Endothelial cell (in vitro differentiated cells): ENCODE measurements around the gene TTI1. TPM values are rescaled to one million over a fixed set of nuclear protein-coding genes. Genes with fewer than 3 reads are reported as not detected.

Experiments
- DNase-seq: peaks from one replicate; pipeline ENCODE4 v3.0.0; 2021; ENCODE audit warnings: low spot score
- H3K27ac Mint-ChIP-seq: one replicate; pipeline ENCODE4 v1.8.0; 2021; ENCODE audit warnings: mixed read lengths, inconsistent platforms; ENCODE audit not compliant: unreplicated experiment
- H3K27me3 Mint-ChIP-seq: one replicate; pipeline ENCODE4 v1.8.0; 2021; ENCODE audit warnings: mild to moderate bottlenecking, moderate library complexity, mixed read lengths, inconsistent platforms; ENCODE audit not compliant: unreplicated experiment
- H3K36me3 Mint-ChIP-seq: one replicate; pipeline ENCODE4 v1.8.0; 2021; ENCODE audit warnings: mild to moderate bottlenecking, low read depth, mixed read lengths, inconsistent platforms; ENCODE audit not compliant: unreplicated experiment
- H3K4me1 Mint-ChIP-seq: one replicate; pipeline ENCODE4 v1.8.0; 2021; ENCODE audit warnings: mild to moderate bottlenecking, mixed read lengths, inconsistent platforms; ENCODE audit not compliant: unreplicated experiment
- H3K4me3 Mint-ChIP-seq: one replicate; pipeline ENCODE4 v1.8.0; 2021; ENCODE audit warnings: mild to moderate bottlenecking, mixed read lengths, inconsistent platforms; ENCODE audit not compliant: unreplicated experiment
- H3K9me3 Mint-ChIP-seq: one replicate; pipeline ENCODE4 v1.8.0; 2021; ENCODE audit warnings: mixed read lengths, inconsistent platforms; ENCODE audit not compliant: unreplicated experiment
- total RNA-seq: library from RNA; stranded (reverse); fragmentation: NEBNext Ultra II Directional; extraction: Animal tissue kit (Norgen Biotek cat#: 25700); gene quantifications from one replicate; pipeline ENCODE4 v1.2.1, GENCODE V29; 2021; ENCODE audit not compliant: unreplicated experiment
- TF ChIP-seq, protein P1 (sequence below): fragments of 200-600 bp; sonication (generic); IDR thresholded peaks from one replicate; pipeline ENCODE4 v1.5.0; 2021; ENCODE audit warnings: antibody characterized with exemption; ENCODE audit not compliant: unreplicated experiment

TTI1 gene
- total RNA-seq, 1 donor from 2014 or later, result 31.9 TPM

DNA sequence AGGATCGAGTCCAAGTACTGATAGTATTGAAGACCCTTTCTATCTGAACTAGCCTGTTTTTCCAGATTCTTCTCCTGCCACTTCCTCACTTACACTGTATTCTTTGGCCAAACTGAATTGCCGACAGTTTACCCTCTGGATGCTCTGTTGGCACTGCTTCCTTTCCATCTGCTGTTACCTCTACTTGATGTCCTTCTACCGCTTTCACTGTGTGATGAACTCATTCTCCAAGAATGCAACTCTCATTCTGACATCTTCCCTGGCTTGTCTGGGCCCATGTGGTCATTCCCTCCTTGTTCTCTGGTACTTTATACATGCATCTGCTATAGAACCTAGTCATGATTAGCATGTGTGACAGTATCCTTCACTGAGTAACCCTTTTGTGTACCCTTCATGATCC, 16.5 kb upstream of the TTI1 start:
- Mint-ChIP-seq H3K4me3 (peak overlapping the region; percentile 2), H3K27me3 (no peaks in the 10 kb centered on the region), H3K9me3 (no peaks in the 10 kb centered on the region), H3K27ac (peak overlapping the region; percentile 81), H3K36me3 (peaks cover 7% of the 10 kb centered on the region), H3K4me1 (peaks cover 10% of the 10 kb centered on the region)
- TF ChIP-seq, protein P1, sequence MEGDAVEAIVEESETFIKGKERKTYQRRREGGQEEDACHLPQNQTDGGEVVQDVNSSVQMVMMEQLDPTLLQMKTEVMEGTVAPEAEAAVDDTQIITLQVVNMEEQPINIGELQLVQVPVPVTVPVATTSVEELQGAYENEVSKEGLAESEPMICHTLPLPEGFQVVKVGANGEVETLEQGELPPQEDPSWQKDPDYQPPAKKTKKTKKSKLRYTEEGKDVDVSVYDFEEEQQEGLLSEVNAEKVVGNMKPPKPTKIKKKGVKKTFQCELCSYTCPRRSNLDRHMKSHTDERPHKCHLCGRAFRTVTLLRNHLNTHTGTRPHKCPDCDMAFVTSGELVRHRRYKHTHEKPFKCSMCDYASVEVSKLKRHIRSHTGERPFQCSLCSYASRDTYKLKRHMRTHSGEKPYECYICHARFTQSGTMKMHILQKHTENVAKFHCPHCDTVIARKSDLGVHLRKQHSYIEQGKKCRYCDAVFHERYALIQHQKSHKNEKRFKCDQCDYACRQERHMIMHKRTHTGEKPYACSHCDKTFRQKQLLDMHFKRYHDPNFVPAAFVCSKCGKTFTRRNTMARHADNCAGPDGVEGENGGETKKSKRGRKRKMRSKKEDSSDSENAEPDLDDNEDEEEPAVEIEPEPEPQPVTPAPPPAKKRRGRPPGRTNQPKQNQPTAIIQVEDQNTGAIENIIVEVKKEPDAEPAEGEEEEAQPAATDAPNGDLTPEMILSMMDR, result no peak
- no peak for DNase-seq

DNA sequence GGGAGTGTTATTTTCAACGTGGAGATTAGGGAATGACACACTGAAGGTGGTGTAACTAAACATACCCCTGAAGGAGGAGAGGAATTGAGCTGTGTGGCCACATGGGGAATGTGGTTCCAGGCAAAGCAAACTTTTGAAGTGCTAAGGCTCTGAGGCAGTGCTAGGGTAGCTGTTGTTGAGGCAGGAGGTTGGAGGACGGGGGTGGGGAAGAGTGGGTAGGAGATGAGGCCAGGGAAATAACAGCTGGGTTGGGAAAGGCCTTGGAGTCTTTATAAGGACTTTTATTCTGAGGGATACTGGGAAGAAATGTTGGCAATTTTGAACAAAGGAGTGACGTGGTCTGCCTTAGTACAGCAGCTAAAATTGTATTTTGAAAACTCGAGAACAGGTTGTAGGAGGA, 13.3 kb upstream of the TTI1 start:
- TF ChIP-seq, protein P1, result no peak
- peaks cover 18% of the 10 kb centered on the region for H3K36me3 Mint-ChIP-seq
- H3K4me3 Mint-ChIP-seq, result no peak overlapping the region
- H3K4me1 Mint-ChIP-seq, result peaks cover 10% of the 10 kb centered on the region
- no peaks in the 10 kb centered on the region for H3K9me3 Mint-ChIP-seq
- H3K27ac Mint-ChIP-seq, result no peak overlapping the region
- no peak for DNase-seq
- H3K27me3 Mint-ChIP-seq, result no peaks in the 10 kb centered on the region

DNA sequence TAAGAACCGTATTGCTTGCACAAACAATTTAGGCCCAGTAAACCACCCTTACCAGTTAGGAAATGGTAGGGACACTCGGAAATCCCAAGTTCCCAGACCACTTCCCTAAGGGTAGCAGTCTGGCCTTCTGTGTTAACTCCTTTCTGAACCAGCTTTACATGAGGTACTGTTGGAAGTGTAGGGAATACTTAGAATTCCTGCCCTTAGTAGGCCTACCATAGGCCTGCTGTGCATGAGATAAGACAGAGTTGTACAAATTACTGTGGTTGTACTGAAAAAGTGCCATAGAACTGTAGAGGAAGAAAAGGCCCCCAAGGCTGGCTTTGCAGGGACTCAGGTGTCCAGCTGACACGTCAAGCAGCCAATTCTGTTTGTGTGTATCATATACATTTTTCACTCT, 11.4 kb upstream of the TTI1 start:
- Mint-ChIP-seq H3K4me1 (peaks cover 2% of the 10 kb centered on the region), H3K36me3 (peaks cover 15% of the 10 kb centered on the region), H3K4me3 (no peak overlapping the region)

DNA sequence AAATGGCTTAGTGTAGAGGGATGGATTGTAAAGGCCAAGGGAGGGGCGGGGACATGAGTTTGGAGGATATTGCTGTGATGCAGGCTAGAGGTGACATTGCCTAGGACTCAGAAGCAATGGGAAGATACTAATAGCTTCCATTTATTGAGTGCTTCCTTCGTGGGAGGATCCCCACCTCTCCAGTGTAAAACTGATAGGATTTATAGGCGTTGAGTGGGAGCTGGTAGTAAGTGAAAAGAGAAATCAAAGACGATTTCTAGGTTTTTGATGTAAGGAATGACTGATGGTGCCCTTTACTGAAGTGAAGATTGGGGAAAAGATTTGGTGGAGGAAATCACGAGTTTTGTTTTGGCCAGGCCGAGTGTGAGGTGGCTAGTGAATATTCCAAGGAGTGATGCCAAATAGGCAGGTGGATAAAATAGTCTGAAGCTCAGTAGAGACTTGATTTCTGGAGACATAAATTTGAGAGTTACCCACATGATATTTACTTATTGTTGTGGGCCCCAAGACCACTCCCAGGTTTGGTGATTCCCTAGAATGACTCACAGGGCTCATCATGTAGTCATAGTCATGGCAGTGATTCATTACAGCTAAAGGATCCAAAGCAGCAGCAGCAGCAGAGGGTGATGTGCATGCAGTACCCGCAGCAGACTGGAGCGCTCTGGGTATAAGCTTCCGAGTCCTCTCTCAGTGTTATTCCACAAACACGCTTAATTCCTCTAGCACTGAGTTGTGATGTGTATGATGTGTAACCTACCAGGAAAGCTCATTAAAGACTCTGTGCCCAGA, 10.4 kb upstream of the TTI1 start:
- no peak for DNase-seq

More for the DNA sequence above, 11.4 kb upstream of the TTI1 start:
- H3K27ac Mint-ChIP-seq, result no peak overlapping the region
- no peaks in the 10 kb centered on the region for H3K27me3 Mint-ChIP-seq
- TF ChIP-seq, protein P1, result no peak
- DNase-seq, result no peak
- H3K9me3 Mint-ChIP-seq, result no peaks in the 10 kb centered on the region

DNA sequence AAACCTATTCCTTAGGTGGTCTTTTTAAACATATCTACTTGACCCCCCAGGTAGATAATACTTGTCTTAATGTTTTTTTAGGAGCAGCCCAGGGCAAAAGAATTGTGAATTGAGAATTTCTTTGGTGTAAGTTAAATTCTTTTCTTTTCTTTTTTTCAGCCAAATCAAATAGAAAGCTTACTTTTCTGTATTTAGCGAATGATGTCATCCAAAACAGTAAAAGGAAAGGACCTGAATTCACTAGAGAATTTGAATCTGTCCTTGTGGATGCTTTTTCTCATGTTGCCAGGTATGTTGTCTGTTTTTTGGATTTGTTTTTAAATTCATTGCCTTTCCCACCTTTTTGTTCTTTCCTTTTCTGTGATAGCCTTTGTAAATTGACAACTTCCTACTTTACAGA, 7.0 kb upstream of the TTI1 start:
- H3K36me3 Mint-ChIP-seq, result peaks cover 19% of the 10 kb centered on the region
- H3K27ac Mint-ChIP-seq, result no peak overlapping the region
- no peak overlapping the region for H3K4me3 Mint-ChIP-seq
- H3K4me1 Mint-ChIP-seq, result no peaks in the 10 kb centered on the region
- H3K27me3 Mint-ChIP-seq, result peaks cover 1% of the 10 kb centered on the region
- no peak for DNase-seq
- TF ChIP-seq, protein P1, result no peak
- no peaks in the 10 kb centered on the region for H3K9me3 Mint-ChIP-seq

More for the DNA sequence above, 10.4 kb upstream of the TTI1 start:
- no peaks in the 10 kb centered on the region for H3K27me3 Mint-ChIP-seq
- TF ChIP-seq, protein P1, result no peak
- H3K4me3 Mint-ChIP-seq, result peak overlapping the region; percentile 52
- no peaks in the 10 kb centered on the region for H3K4me1 Mint-ChIP-seq
- no peak overlapping the region for H3K27ac Mint-ChIP-seq
- H3K9me3 Mint-ChIP-seq, result no peaks in the 10 kb centered on the region
- peaks cover 13% of the 10 kb centered on the region for H3K36me3 Mint-ChIP-seq
